PFSK-1 (cell line): ENCODE results near the gene CNOT10.

Experiments used
- FOXP2 ChIP-seq: optimal IDR thresholded peaks from 2 replicates; pipeline ENCODE3; 2011; ENCODE audit warnings: borderline replicate concordance, control low read depth, inconsistent platforms; ENCODE audit not compliant: insufficient read depth; ENCODE audit errors: extremely low read length, extremely low read depth
- POLR2AphosphoS5 ChIP-seq: IDR thresholded peaks from 2 replicates; pipeline ENCODE4 v1.6.1; 2012; ENCODE audit warnings: low read depth, mild to moderate bottlenecking, control low read depth, low read length, moderate library complexity
- SIN3A ChIP-seq: IDR thresholded peaks from 2 replicates; pipeline ENCODE4 v1.6.1; 2012; ENCODE audit warnings: mild to moderate bottlenecking, low read length, moderate library complexity, borderline replicate concordance; ENCODE audit not compliant: insufficient read depth
- TAF1 ChIP-seq: IDR thresholded peaks from 2 replicates; pipeline ENCODE4 v1.6.1; 2012; ENCODE audit warnings: low read length, control low read depth, borderline replicate concordance; ENCODE audit not compliant: insufficient read depth
- TF ChIP-seq, protein P1 (sequence below), 2 experiments: IDR thresholded peaks; 2 replicates each; pipeline versions ENCODE4 v1.6.1 to v1.8.0; 2011 to 2012; ENCODE audit warnings: low read depth in 2 of 2, low read length in 2 of 2, control low read depth in 1 of 2, inconsistent platforms in 1 of 2, mild to moderate bottlenecking in 1 of 2, moderate library complexity in 1 of 2; ENCODE audit not compliant: insufficient read depth in 1 of 2

CNOT10 gene

GRCh38 chr3:32646761-32647160, 38.2 kb upstream of the CNOT10 start:
- no peak for TF ChIP-seq POLR2AphosphoS5
- no peak for TF ChIP-seq TAF1
- TF ChIP-seq, protein P1, sequence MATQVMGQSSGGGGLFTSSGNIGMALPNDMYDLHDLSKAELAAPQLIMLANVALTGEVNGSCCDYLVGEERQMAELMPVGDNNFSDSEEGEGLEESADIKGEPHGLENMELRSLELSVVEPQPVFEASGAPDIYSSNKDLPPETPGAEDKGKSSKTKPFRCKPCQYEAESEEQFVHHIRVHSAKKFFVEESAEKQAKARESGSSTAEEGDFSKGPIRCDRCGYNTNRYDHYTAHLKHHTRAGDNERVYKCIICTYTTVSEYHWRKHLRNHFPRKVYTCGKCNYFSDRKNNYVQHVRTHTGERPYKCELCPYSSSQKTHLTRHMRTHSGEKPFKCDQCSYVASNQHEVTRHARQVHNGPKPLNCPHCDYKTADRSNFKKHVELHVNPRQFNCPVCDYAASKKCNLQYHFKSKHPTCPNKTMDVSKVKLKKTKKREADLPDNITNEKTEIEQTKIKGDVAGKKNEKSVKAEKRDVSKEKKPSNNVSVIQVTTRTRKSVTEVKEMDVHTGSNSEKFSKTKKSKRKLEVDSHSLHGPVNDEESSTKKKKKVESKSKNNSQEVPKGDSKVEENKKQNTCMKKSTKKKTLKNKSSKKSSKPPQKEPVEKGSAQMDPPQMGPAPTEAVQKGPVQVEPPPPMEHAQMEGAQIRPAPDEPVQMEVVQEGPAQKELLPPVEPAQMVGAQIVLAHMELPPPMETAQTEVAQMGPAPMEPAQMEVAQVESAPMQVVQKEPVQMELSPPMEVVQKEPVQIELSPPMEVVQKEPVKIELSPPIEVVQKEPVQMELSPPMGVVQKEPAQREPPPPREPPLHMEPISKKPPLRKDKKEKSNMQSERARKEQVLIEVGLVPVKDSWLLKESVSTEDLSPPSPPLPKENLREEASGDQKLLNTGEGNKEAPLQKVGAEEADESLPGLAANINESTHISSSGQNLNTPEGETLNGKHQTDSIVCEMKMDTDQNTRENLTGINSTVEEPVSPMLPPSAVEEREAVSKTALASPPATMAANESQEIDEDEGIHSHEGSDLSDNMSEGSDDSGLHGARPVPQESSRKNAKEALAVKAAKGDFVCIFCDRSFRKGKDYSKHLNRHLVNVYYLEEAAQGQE (IDR thresholded peaks at IDR 0.05; ENCODE audit: insufficient read depth in 1 of 2, low read depth in 2 of 2, low read length in 2 of 2): no peak
- no peak for TF ChIP-seq FOXP2
- no peak for TF ChIP-seq SIN3A

GRCh38 chr3:32655167-32655566, 29.8 kb upstream of the CNOT10 start:
- TF ChIP-seq, protein P1 (IDR thresholded peaks at IDR 0.05; ENCODE audit: insufficient read depth in 1 of 2, low read depth in 2 of 2, low read length in 2 of 2): no peak
- TF ChIP-seq SIN3A (no peak), TAF1 (no peak), FOXP2 (no peak), POLR2AphosphoS5 (no peak)

DNA sequence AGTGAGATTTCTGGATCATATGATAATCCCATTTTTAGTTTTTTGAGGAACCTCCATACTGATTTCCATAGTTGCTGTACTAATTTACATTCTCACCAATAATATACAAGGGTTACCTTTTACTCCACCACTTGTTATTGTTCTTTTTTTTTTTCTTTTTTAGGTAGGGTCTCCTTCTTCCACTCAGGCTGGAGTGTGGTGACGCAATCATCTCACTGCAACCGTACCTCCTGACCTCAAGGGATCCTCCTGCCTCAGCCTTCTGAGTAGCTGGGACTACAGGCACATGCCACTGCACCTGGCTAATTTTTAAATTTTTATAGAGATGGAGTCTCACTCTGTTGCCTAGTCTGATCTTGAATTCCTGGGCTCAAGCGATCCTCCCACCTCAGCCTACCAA, 24.4 kb upstream of the CNOT10 start:
- TF ChIP-seq SIN3A (no peak), POLR2AphosphoS5 (no peak), TAF1 (no peak), FOXP2 (no peak)
- TF ChIP-seq, protein P1 (IDR thresholded peaks at IDR 0.05; ENCODE audit: insufficient read depth in 1 of 2, low read depth in 2 of 2, low read length in 2 of 2): no peak

GRCh38 chr3:32662647-32663046, 22.3 kb upstream of the CNOT10 start:
- TF ChIP-seq SIN3A (no peak), TAF1 (no peak), FOXP2 (no peak), POLR2AphosphoS5 (no peak)
- TF ChIP-seq, protein P1 (IDR thresholded peaks at IDR 0.05; ENCODE audit: insufficient read depth in 1 of 2, low read depth in 2 of 2, low read length in 2 of 2): no peak

GRCh38 chr3:32667072-32667582, 17.9 kb upstream of the CNOT10 start:
- TF ChIP-seq FOXP2: no peak
- TF ChIP-seq, protein P1 (IDR thresholded peaks at IDR 0.05; ENCODE audit: insufficient read depth in 1 of 2, low read depth in 2 of 2, low read length in 2 of 2): no peak
- TF ChIP-seq POLR2AphosphoS5: no peak
- no peak for TF ChIP-seq SIN3A
- TF ChIP-seq TAF1: no peak
